K562 (cell line): Measurements from ENCODE around the gene ITGA3. TPM values are rescaled to one million over a fixed set of nuclear protein-coding genes. Genes with fewer than 3 reads are reported as not detected.

ENCODE experiments used
- CC2D1A ChIP-seq: fragments of 450-650 bp; IDR thresholded peaks from 2 replicates; pipeline ENCODE4 v1.6.1; 2017; ENCODE audit warnings: mild to moderate bottlenecking
- MYC ChIP-seq, 2 experiments: fragments of 250-450 bp in 1 of 2; sonication (Bioruptor Pico) in 1 of 2; IDR thresholded peaks; 2 replicates each; pipeline versions ENCODE4 v1.5.1 to v1.6.1; 2012 to 2021; ENCODE audit warnings: low read depth in 2 of 2, borderline replicate concordance in 1 of 2, improper control_type of control experiment in 1 of 2, low read length in 1 of 2, mild to moderate bottlenecking in 1 of 2, moderate library complexity in 1 of 2
- POLR2AphosphoS2 ChIP-seq: IDR thresholded peaks from 2 replicates; pipeline ENCODE4 v1.6.1; 2012; ENCODE audit warnings: low read length, improper control_type of control experiment
- RBM25 ChIP-seq: fragments of 200-400 bp; formaldehyde crosslinking; IDR thresholded peaks from 2 replicates; pipeline ENCODE4 v1.6.1; 2018; ENCODE audit warnings: low read length, low read depth, moderate library complexity; ENCODE audit not compliant: severe bottlenecking
- SMAD4 ChIP-seq: fragments of 250-450 bp; sonication (Bioruptor Pico); conservative IDR thresholded peaks from 2 replicates; pipeline ENCODE4 v1.8.0; 2021; ENCODE audit warnings: inconsistent platforms, mild to moderate bottlenecking, moderate library complexity
- ZBTB17 ChIP-seq: fragments of 450-650 bp; formaldehyde crosslinking; IDR thresholded peaks from 2 replicates; pipeline ENCODE4 v1.4.0; 2020; ENCODE audit warnings: mild to moderate bottlenecking
- ZNF124 ChIP-seq: sonication (generic); formaldehyde crosslinking; IDR thresholded peaks from 2 replicates; pipeline ENCODE4 v1.8.1; 2022; ENCODE audit warnings: missing genetic modification reagents
- ZNF354B ChIP-seq: fragments of 250-450 bp; sonication (Bioruptor Pico); IDR thresholded peaks from 2 replicates; pipeline ENCODE4 v1.4.0; 2020
- ZNF717 ChIP-seq: fragments of 250-450 bp; sonication (Bioruptor Pico); IDR thresholded peaks from 2 replicates; pipeline ENCODE4 v1.5.0; 2021
- ZSCAN32 ChIP-seq: fragments of 450-650 bp; formaldehyde crosslinking; IDR thresholded peaks from 2 replicates; pipeline ENCODE4 v1.4.0; 2020; ENCODE audit warnings: mild to moderate bottlenecking, moderate library complexity
- polyA plus RNA-seq, 8 experiments: library from polyadenylated mRNA; depleted of rRNA in 4 of 8; stranded (reverse) in 5 of 8; unstranded in 3 of 8; fragments of >200 nt; fragmentation: Nextera tagmentation in 2 of 8; fragmentation: Illumina TruSeq in 1 of 8; extraction: Ambion mirVana in 2 of 8; extraction: Trizol in 1 of 8; gene quantifications; 2 replicates each; pipeline versions ENCODE4 v1.2.1 to v1.2.3, GENCODE V29; 2011 to 2014; ENCODE audit warnings: inconsistent platforms in 1 of 8, missing spikeins in 1 of 8
- total RNA-seq, 7 experiments: library from RNA; depleted of rRNA in 6 of 7; stranded (reverse); fragments of >200 nt in 6 of 7; fragmentation: Illumina TruSeq in 2 of 7; extraction: Trizol in 2 of 7; gene quantifications; 2 replicates each; pipeline versions ENCODE4 v1.2.1 to v1.2.3, GENCODE V29; 2011 to 2021; ENCODE audit warnings: low replicate concordance in 1 of 7
- TF ChIP-seq, protein P1 (sequence below): sonication (generic); formaldehyde crosslinking; IDR thresholded peaks from 2 replicates; pipeline ENCODE4 v1.8.0; 2023; ENCODE audit warnings: mild to moderate bottlenecking, missing genetic modification reagents
- TF ChIP-seq, protein P2 (sequence below): sonication (generic); formaldehyde crosslinking; IDR thresholded peaks from 2 replicates; pipeline ENCODE4 v1.8.1; 2022; ENCODE audit warnings: missing genetic modification reagents
- TF ChIP-seq, protein P3 (sequence below): fragments of 450-650 bp; IDR thresholded peaks from 2 replicates; pipeline ENCODE4 v1.6.1; 2016; ENCODE audit warnings: mild to moderate bottlenecking
- TF ChIP-seq, protein P4 (sequence below): fragments of 250-450 bp; sonication (Bioruptor Pico); IDR thresholded peaks from 2 replicates; pipeline ENCODE4 v1.8.0; 2022; ENCODE audit warnings: moderate library complexity, mild to moderate bottlenecking, inconsistent platforms
- TF ChIP-seq, protein P5 (sequence below), 3 experiments: fragments of 200-800 bp in 1 of 3; sonication (Bioruptor generic) in 1 of 3; sonication (generic) in 1 of 3; formaldehyde crosslinking in 1 of 3; IDR thresholded peaks; 2 replicates each; pipeline versions ENCODE4 v1.6.1 to v1.8.0; 2016 to 2022; ENCODE audit warnings: mild to moderate bottlenecking in 2 of 3, missing compliant biosample characterization in 2 of 3, missing genetic modification characterization in 2 of 3, missing genetic modification reagents in 1 of 3

ITGA3 gene
- total and polyA plus RNA-seq, 9 of the 15 experiments (the other 6 are each of a cell fraction or from before 2014, with no cell fraction given), result 0.03 to 0.75 (median 0.14) TPM; not detected in 2

DNA sequence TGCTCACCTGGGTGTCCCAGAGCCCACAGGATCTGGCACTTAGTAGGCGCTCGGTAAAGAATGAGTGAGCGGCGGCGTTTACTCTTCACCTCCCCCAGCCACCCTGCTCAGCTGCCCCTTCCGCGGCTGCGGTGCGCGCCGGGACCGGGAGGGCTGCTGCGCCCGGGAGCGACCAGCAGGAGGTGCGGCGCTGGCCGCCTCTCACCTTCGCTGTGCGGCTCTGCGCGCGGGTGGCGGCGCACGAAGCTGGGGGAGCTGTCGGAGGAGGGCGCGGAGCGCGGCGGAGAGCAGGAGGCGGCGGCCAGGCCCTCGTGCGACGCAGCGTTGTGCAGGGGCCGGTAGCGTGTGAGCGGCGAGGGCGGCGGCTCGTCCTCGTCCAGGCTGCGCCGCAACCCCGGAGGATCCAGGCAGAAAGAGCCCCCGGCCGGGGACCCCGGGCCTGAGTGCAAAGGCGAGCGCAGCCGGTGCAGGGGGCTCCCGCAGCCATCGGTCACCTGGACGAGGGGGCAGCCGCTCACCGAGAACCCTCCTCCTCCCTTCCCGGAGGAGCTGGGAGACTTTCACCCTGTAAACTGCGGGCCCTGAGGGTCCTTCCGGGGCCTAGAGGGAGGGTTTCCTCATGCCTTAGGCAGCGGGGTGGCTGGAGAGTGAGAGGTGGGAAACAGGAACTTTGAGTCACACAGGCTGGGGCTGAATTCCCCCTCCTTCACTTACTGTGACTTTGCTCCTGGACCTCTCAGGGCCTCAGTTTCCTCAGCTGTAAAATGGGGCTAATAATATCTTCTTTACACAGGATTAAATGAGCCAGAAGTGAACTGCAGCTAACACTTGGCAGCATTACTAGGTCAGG lies 61.5 kb downstream of the ITGA3 start (continued):
- TF ChIP-seq, protein P1, sequence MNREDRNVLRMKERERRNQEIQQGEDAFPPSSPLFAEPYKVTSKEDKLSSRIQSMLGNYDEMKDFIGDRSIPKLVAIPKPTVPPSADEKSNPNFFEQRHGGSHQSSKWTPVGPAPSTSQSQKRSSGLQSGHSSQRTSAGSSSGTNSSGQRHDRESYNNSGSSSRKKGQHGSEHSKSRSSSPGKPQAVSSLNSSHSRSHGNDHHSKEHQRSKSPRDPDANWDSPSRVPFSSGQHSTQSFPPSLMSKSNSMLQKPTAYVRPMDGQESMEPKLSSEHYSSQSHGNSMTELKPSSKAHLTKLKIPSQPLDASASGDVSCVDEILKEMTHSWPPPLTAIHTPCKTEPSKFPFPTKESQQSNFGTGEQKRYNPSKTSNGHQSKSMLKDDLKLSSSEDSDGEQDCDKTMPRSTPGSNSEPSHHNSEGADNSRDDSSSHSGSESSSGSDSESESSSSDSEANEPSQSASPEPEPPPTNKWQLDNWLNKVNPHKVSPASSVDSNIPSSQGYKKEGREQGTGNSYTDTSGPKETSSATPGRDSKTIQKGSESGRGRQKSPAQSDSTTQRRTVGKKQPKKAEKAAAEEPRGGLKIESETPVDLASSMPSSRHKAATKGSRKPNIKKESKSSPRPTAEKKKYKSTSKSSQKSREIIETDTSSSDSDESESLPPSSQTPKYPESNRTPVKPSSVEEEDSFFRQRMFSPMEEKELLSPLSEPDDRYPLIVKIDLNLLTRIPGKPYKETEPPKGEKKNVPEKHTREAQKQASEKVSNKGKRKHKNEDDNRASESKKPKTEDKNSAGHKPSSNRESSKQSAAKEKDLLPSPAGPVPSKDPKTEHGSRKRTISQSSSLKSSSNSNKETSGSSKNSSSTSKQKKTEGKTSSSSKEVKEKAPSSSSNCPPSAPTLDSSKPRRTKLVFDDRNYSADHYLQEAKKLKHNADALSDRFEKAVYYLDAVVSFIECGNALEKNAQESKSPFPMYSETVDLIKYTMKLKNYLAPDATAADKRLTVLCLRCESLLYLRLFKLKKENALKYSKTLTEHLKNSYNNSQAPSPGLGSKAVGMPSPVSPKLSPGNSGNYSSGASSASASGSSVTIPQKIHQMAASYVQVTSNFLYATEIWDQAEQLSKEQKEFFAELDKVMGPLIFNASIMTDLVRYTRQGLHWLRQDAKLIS (CRISPR knock-in tag), result no peak; the same call in 1 of the 2 replicates
- TF ChIP-seq ZNF717 (CRISPR knock-in tag) (no peak), ZNF354B (no peak), CC2D1A (no peak), POLR2AphosphoS2 (no peak), ZNF124 (CRISPR knock-in tag) (no peak), SMAD4 (no peak), MYC (IDR thresholded peaks at IDR 0.05; ENCODE audit: low read depth, low read length) (no peak), MYC (CRISPR knock-in tag; IDR thresholded peaks at IDR 0.05; ENCODE audit: borderline replicate concordance, low read depth) (no peak), RBM25 (peak; percentile 65), ZBTB17 (no peak), ZSCAN32 (CRISPR knock-in tag) (no peak)
- TF ChIP-seq, protein P2, sequence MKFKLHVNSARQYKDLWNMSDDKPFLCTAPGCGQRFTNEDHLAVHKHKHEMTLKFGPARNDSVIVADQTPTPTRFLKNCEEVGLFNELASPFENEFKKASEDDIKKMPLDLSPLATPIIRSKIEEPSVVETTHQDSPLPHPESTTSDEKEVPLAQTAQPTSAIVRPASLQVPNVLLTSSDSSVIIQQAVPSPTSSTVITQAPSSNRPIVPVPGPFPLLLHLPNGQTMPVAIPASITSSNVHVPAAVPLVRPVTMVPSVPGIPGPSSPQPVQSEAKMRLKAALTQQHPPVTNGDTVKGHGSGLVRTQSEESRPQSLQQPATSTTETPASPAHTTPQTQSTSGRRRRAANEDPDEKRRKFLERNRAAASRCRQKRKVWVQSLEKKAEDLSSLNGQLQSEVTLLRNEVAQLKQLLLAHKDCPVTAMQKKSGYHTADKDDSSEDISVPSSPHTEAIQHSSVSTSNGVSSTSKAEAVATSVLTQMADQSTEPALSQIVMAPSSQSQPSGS (CRISPR knock-in tag), result no peak; the same call in 1 of the 2 replicates
- TF ChIP-seq, protein P3, sequence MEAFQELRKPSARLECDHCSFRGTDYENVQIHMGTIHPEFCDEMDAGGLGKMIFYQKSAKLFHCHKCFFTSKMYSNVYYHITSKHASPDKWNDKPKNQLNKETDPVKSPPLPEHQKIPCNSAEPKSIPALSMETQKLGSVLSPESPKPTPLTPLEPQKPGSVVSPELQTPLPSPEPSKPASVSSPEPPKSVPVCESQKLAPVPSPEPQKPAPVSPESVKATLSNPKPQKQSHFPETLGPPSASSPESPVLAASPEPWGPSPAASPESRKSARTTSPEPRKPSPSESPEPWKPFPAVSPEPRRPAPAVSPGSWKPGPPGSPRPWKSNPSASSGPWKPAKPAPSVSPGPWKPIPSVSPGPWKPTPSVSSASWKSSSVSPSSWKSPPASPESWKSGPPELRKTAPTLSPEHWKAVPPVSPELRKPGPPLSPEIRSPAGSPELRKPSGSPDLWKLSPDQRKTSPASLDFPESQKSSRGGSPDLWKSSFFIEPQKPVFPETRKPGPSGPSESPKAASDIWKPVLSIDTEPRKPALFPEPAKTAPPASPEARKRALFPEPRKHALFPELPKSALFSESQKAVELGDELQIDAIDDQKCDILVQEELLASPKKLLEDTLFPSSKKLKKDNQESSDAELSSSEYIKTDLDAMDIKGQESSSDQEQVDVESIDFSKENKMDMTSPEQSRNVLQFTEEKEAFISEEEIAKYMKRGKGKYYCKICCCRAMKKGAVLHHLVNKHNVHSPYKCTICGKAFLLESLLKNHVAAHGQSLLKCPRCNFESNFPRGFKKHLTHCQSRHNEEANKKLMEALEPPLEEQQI, result no peak
- TF ChIP-seq, protein P4, sequence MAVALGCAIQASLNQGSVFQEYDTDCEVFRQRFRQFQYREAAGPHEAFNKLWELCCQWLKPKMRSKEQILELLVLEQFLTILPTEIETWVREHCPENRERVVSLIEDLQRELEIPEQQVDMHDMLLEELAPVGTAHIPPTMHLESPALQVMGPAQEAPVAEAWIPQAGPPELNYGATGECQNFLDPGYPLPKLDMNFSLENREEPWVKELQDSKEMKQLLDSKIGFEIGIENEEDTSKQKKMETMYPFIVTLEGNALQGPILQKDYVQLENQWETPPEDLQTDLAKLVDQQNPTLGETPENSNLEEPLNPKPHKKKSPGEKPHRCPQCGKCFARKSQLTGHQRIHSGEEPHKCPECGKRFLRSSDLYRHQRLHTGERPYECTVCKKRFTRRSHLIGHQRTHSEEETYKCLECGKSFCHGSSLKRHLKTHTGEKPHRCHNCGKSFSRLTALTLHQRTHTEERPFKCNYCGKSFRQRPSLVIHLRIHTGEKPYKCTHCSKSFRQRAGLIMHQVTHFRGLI, result no peak
- TF ChIP-seq, protein P5, sequence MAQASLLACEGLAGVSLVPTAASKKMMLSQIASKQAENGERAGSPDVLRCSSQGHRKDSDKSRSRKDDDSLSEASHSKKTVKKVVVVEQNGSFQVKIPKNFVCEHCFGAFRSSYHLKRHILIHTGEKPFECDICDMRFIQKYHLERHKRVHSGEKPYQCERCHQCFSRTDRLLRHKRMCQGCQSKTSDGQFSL (CRISPR knock-in tag; IDR thresholded peaks at IDR 0.05), result peak; percentile 56; the same call in 1 of the 2 replicates
- TF ChIP-seq, protein P5 (tag; IDR thresholded peaks at IDR 0.05), result no peak
